Activated T-helper 1 cell treated with anti-CD3 and anti-CD28 coated beads, Interleukin-12 subunit alpha, Interleukin-12 subunit beta, Interleukin-2, Interleukin-4 antibody, amounts not matched to agents 30 ng/mL and 10 ng/mL and 1 ng/mL, durations not matched to agents 14 hours and 24 hours and 36 hours (primary cell): ENCODE data around the gene GALNT9. TPM values are rescaled to one million over a fixed set of nuclear protein-coding genes. Genes with fewer than 3 reads are reported as not detected.
A peak's percentile ranks its signal among the peaks of the same experiment; 100 is the strongest.

Experiments
- DNase-seq: peaks from one replicate; pipeline ENCODE4 v3.0.0; 2021; ENCODE audit warnings: low spot score
- H3K27ac Mint-ChIP-seq: one replicate; pipeline ENCODE4 v1.8.0; 2021; ENCODE audit warnings: mild to moderate bottlenecking, mixed read lengths
- H3K27me3 Mint-ChIP-seq: one replicate; pipeline ENCODE4 v1.8.0; 2022; ENCODE audit warnings: mild to moderate bottlenecking, moderate library complexity, mixed read lengths; ENCODE audit not compliant: insufficient read depth
- H3K36me3 Mint-ChIP-seq: one replicate; pipeline ENCODE4 v1.8.0; 2021; ENCODE audit warnings: low read depth, mixed read lengths
- H3K4me1 Mint-ChIP-seq: one replicate; pipeline ENCODE4 v1.8.0; 2021; ENCODE audit warnings: low read depth, mixed read lengths
- H3K4me3 Mint-ChIP-seq: one replicate; pipeline ENCODE4 v1.8.0; 2021; ENCODE audit warnings: mild to moderate bottlenecking, moderate library complexity, mixed read lengths
- H3K9me3 Mint-ChIP-seq: one replicate; pipeline ENCODE4 v1.8.0; 2021; ENCODE audit warnings: mixed read lengths
- intact Hi-C: fragments of 100-400 bp; cut with micrococcal nuclease; formaldehyde crosslinking; loops from one replicate; pipeline ENCODE4 v1.15.1; 2024
- total RNA-seq: library from RNA; stranded (reverse); gene quantifications from 2 replicates; pipeline ENCODE4 v1.2.3, GENCODE V29; 2022

The GALNT9 gene
- total RNA-seq, 1 donor from 2014 or later: not detected

DNA sequence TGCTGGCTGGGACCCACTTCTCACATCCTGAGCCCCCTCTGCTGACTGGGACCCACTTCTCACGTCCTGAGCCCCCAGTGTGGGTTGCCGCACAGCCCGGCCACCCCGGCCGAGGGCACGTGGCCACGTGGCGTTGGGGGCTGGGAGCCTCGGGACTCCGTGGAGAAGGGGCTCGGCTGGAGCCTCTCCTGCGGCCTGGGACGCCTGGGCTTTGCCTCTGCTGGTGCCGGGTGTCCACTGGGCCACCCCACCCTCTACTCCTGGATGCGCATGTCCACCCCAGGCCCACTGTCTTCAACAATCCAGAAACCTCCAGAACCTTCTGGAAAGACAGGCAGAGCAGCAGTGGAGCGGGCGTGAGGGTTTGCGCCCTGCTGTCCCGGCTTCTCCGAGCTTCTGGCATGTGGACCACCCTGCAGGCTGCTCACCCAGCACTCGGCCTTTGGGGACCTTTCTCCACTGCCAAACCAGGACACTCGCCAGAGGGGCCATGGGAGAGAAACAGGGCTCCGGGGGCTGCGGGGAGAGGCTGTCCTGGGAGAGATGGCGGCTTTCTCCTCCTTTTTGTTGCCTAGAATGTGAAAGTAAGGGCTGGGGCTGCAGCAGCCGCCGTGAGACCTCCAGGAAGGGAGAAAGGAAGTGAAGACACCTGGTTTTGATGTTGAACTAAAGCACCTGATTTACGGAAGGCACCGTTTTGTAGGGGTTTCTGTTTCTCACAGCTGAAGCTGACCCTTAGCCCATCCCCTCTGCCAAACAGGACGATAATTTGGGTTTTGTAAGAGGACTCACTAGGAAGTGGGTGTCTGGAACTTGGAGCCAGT lies 155.2 kb downstream of the GALNT9 start:
- intact Hi-C loops: no loop called here
- H3K36me3 Mint-ChIP-seq: no peaks in the 10 kb centered on the region

DNA sequence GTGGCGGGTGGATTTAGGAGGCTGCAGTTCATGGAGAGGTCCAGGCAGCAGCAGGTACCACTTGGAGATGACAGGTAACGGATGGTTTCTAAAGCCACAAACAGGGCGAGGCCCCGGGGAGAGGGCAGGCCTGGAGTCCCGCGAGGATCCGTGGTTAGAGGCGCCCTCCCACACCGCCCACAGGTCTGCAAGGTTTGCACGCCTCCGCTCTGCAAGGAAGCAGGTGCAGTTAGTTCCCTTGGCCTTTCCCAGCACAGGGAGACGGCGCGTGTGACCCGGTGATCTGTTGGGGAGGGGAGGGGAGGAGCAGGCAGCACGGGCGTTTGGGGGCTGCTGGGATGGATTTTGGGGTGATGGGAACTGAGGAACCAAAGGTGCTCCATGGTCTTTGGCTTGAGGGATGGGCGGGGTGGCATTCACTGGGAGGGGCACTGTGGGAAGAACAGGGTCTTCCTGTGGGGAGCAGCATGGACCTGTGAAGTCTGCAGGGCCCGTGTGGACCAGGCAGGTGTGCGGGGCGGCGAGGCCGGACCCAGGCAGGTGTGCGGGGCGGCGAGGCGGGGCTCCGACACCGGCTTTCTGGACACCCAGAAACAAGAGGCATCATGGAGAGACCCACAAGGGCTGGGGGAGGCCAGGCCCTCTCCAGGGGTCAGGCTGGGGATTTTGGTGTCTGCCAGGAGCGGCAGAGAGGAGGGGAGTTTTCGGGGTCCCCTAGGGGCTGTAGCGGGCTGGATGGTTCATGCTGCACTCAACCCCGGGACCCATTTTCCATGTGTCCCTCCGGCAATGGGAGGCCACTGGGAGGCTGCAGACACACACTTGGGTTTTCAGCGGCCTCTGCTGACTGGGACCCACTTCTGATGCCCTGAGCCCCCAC lies 156.0 kb downstream of the GALNT9 start:
- no peaks in the 10 kb centered on the region for H3K9me3 Mint-ChIP-seq
- H3K27me3 Mint-ChIP-seq: peaks cover 3% of the 10 kb centered on the region
- no peak overlapping the region for H3K27ac Mint-ChIP-seq

More for the DNA sequence above, 155.2 kb downstream of the GALNT9 start:
- DNase-seq: no peak
- Mint-ChIP-seq H3K9me3 (no peaks in the 10 kb centered on the region), H3K4me1 (peaks cover 19% of the 10 kb centered on the region), H3K27ac (no peak overlapping the region), H3K4me3 (no peak overlapping the region), H3K27me3 (peaks cover 7% of the 10 kb centered on the region)

DNA sequence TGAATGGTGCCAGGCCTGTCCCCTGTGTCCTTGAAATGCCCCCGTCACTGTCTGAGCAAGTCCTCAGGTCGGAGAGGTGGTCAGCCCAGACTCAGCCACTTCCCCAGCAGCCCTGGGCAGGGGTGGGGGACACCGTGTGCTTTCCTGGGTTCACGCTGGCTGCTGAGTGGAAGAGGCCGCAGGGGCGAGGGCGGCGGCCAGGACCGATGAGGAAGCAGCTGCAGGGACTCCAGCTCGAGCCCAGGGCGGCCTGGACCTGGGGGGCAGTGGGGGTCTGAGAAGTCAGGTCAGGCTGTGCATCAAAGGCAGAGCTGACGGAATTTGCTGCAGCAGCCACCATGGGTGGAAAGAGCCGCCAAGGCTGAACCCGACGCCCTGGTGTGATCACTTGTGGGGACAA lies 156.8 kb downstream of the GALNT9 start:
- Mint-ChIP-seq H3K9me3 (no peaks in the 10 kb centered on the region), H3K4me3 (no peak overlapping the region), H3K36me3 (no peaks in the 10 kb centered on the region), H3K27ac (no peak overlapping the region), H3K4me1 (peaks cover 8% of the 10 kb centered on the region), H3K27me3 (peaks cover 3% of the 10 kb centered on the region)
- intact Hi-C loops: no loop called here
- DNase-seq: no peak

More for the DNA sequence above, 156.0 kb downstream of the GALNT9 start:
- peaks cover 11% of the 10 kb centered on the region for H3K4me1 Mint-ChIP-seq
- H3K36me3 Mint-ChIP-seq: no peaks in the 10 kb centered on the region
- no peak for DNase-seq
- peak overlapping the region; percentile 26 for H3K4me3 Mint-ChIP-seq
- intact Hi-C loops: no loop called here

DNA sequence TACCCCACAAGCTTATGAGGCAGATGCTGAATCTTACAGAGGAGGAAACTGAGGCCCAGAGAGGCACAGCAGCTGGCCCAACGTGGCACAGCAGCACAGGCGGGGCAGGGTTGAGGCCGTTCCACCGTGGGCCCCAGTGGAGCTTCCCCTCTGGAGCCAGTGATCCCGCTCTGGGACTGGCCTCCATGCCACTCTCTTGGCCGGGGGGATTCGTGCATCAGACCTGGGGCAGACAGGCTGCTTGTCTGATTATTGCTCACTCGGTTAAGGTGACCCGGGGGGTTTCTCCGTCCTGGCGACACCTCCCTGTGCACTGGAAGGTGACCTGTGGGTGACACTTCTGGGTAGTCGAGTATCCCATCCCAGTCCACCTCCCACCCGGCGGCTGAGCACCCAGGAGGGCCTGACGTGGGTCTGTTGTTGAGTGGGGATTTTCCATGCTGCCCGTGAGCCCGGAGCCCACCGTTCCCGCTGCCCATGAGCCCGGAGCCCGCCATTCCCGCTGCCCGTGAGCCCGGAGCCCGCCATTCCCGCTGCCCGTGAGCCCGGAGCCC lies 157.3 kb downstream of the GALNT9 start:
- intact Hi-C loops: no loop called here
- Mint-ChIP-seq H3K27me3 (peaks cover 3% of the 10 kb centered on the region), H3K9me3 (no peaks in the 10 kb centered on the region), H3K4me3 (no peak overlapping the region), H3K36me3 (no peaks in the 10 kb centered on the region), H3K27ac (no peak overlapping the region), H3K4me1 (peaks cover 8% of the 10 kb centered on the region)
- DNase-seq: no peak

DNA sequence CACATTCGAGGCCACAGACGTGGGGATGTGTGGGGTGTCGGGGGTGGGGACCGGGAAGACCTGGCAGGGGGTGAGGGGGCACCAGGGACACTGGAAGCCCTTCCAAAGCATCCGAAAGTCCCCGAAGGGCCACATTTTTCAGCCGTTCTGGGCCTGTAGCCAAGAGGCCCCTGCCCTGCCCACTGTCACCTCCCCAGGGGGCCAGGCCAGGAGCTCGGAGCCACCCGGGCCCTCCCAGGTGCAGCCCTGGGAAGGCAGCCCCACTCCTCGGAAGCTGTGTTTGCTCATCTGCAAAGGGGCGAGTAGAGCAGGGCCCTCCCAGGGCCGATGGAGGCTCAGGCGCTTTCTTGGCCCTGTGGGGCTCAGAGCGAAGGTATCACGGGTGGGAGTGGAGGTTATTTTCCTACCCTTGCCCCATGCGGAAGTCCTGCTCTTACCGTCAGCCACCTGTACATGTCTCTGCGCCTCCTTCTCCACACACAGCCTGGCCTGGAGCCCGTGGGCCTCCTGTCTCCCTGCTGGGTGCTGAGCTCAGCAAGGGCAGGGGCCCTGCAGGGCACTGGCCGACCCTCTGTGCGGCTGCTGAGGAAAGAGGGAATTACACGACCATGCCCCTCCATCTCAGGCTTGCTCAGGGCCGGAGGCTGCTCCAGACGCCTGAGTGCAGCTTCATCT lies 158.0 kb downstream of the GALNT9 start:
- H3K36me3 Mint-ChIP-seq: no peaks in the 10 kb centered on the region
- H3K4me3 Mint-ChIP-seq: no peak overlapping the region
- intact Hi-C loops: no loop called here
- no peak for DNase-seq
- H3K4me1 Mint-ChIP-seq: peaks cover 8% of the 10 kb centered on the region
- H3K27ac Mint-ChIP-seq: no peak overlapping the region
- H3K27me3 Mint-ChIP-seq: peaks cover 3% of the 10 kb centered on the region
- H3K9me3 Mint-ChIP-seq: no peaks in the 10 kb centered on the region

DNA sequence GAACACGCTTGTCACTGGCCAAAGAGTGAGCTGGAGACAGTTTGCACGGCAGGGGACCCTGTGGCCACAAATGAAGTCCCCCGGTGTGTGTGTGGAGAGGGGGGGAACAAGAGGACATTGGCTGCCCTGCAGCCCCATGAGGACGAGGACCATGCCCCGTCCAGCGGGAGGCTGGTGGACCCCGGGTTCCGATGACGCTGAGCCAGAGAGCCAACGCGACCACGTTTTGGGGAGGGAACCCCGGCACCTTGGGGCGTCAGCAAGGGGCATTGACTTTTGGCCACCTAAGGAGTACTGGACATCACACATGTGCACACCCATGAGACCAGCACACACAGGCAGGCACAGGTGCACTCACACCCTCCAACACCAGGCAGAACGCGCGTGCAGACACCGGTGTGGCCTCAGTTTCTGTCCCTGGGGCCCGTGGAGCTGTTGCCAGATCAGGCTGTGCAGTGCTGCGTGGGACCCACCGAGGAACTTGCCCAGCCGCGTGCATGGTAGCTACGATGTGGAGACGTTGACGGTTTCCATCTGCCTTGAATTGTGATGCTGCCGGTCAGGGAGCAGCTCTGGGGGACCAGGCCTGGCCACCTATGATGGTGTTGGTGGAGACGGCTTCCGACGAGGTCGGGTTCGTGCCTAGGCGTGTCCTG lies 158.6 kb downstream of the GALNT9 start:
- H3K9me3 Mint-ChIP-seq: no peaks in the 10 kb centered on the region
- no peak overlapping the region for H3K27ac Mint-ChIP-seq
- DNase-seq: no peak
- H3K4me1 Mint-ChIP-seq: peaks cover 8% of the 10 kb centered on the region
- H3K36me3 Mint-ChIP-seq: no peaks in the 10 kb centered on the region
- H3K4me3 Mint-ChIP-seq: no peak overlapping the region
- H3K27me3 Mint-ChIP-seq: peaks cover 3% of the 10 kb centered on the region
- intact Hi-C loops: no loop called here

DNA sequence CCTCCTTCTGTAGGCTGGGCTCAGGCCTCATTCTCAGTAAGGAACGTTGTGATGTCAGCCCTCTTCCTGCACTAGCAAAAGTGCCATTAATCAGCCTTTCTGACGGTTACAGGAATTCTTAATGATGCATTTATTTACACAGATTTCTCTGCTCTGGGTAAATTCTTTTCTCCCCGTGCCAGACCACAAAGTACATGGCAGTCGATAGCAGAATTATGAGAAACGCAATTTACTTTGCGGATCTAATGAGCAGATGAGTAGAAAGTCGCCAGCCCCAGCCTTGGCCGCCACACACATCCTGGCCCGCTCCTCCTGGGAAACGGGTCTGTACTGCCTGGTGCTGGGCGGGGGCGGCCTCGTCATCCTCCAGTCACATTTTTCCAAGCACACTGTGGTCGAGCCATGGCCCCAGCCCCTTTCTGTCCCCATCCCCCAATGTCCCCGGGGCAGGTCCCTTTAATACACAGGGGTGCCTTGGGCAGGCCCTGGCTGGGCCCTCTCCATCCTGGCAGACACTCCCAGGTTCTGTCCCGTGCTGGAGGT lies 159.2 kb downstream of the GALNT9 start:
- Mint-ChIP-seq H3K27me3 (peaks cover 3% of the 10 kb centered on the region), H3K9me3 (no peaks in the 10 kb centered on the region), H3K36me3 (no peaks in the 10 kb centered on the region), H3K27ac (no peak overlapping the region), H3K4me1 (peaks cover 8% of the 10 kb centered on the region), H3K4me3 (no peak overlapping the region)
- intact Hi-C loops: no loop called here
- DNase-seq: no peak

DNA sequence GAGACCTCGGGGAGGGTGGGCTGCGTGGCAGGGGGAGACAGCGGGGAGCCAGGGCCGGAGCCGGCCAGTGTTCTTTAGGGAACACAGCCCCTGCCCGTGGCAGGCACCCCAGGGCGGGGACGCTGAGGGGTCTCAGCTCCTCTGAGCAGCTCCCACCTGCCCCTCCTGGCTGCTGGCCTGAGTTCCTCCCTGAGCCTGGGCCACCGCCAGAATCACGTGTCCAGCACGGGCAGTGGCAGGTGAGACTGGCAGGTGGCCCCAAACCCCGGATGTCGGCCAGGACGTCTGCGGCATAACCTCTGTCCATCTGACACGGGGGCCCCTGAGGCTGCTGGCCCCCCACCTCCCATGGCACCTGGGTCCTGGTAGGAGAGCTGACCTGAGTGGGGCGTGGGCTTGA lies 160.0 kb downstream of the GALNT9 start:
- H3K4me1 Mint-ChIP-seq: peaks cover 9% of the 10 kb centered on the region
- intact Hi-C loops: no loop called here
- H3K36me3 Mint-ChIP-seq: no peaks in the 10 kb centered on the region
- H3K4me3 Mint-ChIP-seq: no peak overlapping the region
- H3K9me3 Mint-ChIP-seq: no peaks in the 10 kb centered on the region
- no peak for DNase-seq
- peaks cover 3% of the 10 kb centered on the region for H3K27me3 Mint-ChIP-seq
- no peak overlapping the region for H3K27ac Mint-ChIP-seq

DNA sequence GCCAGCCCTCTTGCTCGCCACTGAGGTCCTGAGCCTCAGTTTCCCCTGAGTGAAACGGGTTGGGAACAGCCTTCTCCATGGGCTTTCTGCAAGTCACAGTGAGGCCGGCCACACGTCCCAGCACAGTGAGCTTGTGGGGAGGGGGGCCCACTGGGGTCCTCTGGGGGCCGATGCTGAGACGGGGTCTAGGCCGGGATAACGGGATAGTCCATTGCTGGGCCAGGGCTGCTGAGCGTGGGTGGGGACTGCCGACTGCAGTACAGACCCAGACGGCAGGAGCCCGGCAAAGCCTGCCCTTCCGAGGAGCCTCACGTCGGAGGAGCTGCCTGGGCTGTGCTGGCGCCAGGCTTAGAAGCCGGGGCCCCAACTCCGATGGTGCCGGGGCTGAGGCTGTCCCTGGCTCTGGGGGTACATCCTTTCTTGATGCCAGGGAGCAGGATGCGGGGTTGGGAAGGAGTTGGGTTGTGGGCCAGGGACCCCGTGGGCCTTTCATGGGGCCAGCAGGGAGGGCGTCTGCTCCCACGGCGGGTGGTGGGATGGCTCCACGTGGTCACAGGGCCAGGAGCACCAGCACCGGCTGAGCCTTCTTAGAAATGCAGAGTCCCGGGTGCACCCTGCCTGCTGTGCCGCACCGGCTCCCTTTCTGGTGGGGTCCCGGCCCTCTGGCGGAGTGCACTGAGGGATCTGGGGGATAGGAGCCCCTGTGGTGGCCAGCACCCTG lies 160.9 kb downstream of the GALNT9 start:
- DNase-seq: no peak
- no peak overlapping the region for H3K27ac Mint-ChIP-seq
- intact Hi-C loops: no loop called here
- peaks cover 13% of the 10 kb centered on the region for H3K4me1 Mint-ChIP-seq
- H3K9me3 Mint-ChIP-seq: no peaks in the 10 kb centered on the region
- peaks cover 3% of the 10 kb centered on the region for H3K27me3 Mint-ChIP-seq
- no peak overlapping the region for H3K4me3 Mint-ChIP-seq
- H3K36me3 Mint-ChIP-seq: no peaks in the 10 kb centered on the region

DNA sequence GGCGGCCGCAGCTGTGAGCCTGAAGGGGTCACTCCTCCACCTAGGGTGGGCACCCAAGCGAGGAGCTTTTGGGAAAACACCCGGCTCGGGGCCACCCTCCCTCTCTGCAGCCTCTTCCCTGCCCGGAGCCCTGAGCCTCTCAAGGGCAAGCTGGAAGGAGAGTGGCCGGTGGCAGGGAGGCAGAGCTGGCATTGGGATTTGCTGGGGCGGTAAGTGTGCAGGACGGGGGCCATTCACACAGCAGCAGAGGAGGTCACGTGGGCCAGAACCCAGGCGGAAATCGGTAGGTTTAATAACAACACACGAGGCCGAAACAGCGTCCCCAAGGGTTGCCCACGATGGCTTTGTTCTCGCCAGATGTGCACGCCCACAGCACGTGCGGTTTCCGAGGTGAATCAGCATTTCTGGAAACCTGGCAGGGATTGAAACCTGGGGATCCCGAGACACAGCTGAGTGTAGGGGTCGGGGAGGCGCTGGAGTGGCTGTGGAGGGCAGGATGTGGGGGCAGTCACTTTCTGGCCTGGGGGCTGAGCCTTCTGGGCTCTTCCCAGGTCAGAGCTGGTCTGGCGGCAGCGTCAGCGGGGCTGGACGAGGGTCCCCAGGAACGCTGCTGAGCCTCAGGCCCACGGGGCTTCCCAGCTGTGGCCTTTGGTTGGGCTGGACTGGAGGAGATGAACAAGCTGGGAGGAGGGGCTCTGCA lies 161.6 kb downstream of the GALNT9 start:
- Mint-ChIP-seq H3K4me3 (no peak overlapping the region), H3K9me3 (no peaks in the 10 kb centered on the region), H3K27ac (no peak overlapping the region), H3K27me3 (no peaks in the 10 kb centered on the region), H3K36me3 (no peaks in the 10 kb centered on the region), H3K4me1 (peaks cover 11% of the 10 kb centered on the region)
- intact Hi-C loops: no loop called here
- DNase-seq: no peak

DNA sequence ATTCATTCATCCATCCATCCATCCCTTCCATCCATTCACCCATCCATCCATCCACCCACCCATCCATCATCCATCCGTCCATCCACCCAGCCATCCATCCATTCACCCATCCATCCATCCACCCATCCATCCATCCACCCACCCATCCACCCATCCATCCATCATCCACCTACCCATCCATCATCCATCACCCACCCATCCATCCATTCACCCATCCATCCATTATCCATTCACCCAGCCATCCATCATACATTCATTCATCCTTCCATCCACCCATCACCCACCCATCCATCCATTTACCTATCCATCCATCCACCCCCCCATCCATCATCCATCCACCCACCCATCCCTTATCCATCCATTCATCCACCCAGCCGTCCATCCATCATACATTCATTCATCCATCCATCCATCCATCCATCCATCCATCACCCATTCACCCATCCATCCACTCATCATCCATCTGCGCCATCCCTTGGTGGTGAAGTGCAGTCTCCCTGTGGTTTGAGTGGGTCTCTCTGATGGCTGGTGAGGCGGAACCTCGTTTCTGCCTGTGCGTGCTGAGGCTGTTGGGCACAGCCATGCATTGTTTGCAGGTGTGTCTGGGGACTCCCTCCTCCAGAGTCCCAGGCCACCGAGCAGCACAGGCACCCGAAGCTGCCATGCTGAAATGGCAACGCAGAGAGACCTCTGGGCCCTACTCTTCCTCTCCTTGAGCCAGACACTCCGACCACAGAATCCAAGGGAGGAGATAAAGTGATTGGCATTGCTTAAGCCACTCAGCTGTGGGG lies 162.4 kb downstream of the GALNT9 start:
- H3K36me3 Mint-ChIP-seq: no peaks in the 10 kb centered on the region
- peaks cover 10% of the 10 kb centered on the region for H3K4me1 Mint-ChIP-seq
- no peaks in the 10 kb centered on the region for H3K27me3 Mint-ChIP-seq
- H3K9me3 Mint-ChIP-seq: no peaks in the 10 kb centered on the region
- no peak overlapping the region for H3K4me3 Mint-ChIP-seq
- intact Hi-C loops: no loop called here
- DNase-seq: no peak
- H3K27ac Mint-ChIP-seq: no peak overlapping the region
